ENCODE measurements around the gene CASK.

CASK gene

DNA sequence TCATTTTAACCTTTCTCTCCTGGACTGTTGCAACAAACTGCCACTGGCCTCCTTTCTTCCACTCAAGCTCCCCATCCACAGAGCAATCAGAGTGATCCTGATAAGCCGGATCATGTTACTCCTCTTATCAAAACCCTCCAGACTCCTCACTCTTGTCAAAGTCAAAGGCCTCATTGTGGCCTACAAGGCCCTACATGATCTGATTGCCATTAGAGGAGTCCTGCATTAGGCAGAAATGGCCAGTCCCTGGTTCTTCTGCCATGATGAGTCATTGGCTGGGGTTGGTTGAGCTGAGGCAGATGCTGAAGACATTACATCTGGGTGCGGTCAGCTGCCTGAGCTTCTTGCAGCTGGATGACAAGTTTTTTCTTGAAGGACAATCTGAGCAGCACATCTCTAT lies 32.7 kb upstream of the CASK start:
- in situ Hi-C loops (cut with HindIII; ENCODE audit: low sequenced_read_pairs): no loop called here
- TF ChIP-seq, protein P1, sequence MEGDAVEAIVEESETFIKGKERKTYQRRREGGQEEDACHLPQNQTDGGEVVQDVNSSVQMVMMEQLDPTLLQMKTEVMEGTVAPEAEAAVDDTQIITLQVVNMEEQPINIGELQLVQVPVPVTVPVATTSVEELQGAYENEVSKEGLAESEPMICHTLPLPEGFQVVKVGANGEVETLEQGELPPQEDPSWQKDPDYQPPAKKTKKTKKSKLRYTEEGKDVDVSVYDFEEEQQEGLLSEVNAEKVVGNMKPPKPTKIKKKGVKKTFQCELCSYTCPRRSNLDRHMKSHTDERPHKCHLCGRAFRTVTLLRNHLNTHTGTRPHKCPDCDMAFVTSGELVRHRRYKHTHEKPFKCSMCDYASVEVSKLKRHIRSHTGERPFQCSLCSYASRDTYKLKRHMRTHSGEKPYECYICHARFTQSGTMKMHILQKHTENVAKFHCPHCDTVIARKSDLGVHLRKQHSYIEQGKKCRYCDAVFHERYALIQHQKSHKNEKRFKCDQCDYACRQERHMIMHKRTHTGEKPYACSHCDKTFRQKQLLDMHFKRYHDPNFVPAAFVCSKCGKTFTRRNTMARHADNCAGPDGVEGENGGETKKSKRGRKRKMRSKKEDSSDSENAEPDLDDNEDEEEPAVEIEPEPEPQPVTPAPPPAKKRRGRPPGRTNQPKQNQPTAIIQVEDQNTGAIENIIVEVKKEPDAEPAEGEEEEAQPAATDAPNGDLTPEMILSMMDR (IDR thresholded peaks at IDR 0.05; ENCODE audit: low read depth, low read length, missing control alignments): no peak
- H3K4me3 ChIP-seq (ENCODE audit: low read depth, low read length): no peak overlapping the region
- DNase-seq (ENCODE audit: low read depth): no peak

DNA sequence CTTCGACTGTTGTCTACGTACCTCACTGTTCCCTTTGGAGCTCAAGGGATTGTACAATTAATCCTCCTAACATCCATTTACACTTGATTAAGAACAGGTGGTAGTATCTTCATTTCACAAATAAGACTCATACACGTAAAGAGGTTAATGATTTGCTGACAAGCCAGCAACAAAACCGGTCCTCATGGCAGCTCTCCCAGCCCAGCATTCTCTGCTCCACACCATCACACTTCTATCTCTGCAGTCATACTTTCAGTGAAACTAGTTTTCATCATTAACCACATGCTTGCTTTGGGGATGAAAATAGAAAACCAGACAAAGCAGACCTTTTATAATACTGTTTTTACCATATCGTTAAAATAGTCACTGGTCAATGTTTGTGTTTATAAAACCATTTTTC lies 28.7 kb upstream of the CASK start:
- H3K4me3 ChIP-seq (ENCODE audit: low read depth, low read length): no peak overlapping the region
- TF ChIP-seq, protein P1 (IDR thresholded peaks at IDR 0.05; ENCODE audit: low read depth, low read length, missing control alignments): no peak
- DNase-seq (ENCODE audit: low read depth): no peak
- in situ Hi-C loops (cut with HindIII; ENCODE audit: low sequenced_read_pairs): no loop called here

DNA sequence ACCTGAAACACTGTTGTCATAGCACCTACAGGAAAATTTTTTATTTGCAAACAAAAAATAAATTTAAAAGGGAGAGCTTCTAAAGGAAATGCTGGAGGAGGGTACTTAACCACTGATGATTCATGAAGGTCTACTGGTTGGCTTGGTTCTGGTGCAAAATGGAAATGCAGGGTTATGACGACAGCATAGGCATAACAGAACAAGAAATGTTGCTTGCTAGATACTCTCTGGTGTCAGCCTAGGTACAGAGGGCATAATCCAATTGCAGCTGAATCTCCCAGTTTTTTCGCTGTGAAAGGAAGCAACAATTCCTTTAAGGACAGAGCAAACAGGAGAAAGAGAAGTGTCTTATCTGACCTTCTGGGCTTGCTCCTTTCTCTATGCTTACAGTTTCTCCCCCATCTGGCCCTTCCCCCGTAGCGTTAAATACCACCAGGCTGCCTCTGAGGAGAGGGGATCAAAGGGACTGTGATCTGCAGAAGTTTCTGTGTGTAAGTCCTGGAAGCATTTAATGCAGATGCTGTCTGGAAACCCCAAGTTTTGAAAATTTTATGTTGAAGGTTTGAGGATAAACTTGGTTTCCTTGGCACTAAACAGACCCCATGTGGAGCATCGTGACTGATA lies 23.7 kb upstream of the CASK start:
- DNase-seq (ENCODE audit: low read depth): no peak
- TF ChIP-seq, protein P1 (IDR thresholded peaks at IDR 0.05; ENCODE audit: low read depth, low read length, missing control alignments): no peak
- in situ Hi-C loops (cut with HindIII; ENCODE audit: low sequenced_read_pairs): no loop called here
- H3K4me3 ChIP-seq (ENCODE audit: low read depth, low read length): no peak overlapping the region

DNA sequence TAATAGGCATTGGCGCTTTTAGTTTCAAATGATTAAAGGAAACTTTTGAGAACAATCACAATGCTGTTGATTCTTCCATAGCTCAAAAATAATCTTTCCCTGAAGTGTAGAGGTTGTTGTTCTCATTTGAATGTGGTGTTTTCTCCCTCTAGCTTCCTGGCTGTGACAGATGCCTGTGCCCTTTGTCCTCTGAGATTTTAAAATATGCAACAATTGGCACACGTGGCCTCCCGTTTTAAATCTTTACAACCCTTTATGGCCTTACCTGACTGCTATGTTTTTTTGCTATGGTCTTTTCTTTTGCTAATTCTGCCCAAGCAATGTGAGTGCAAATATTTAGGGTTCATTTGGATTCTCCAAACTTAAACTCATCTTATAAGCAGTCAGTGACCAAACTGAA lies 22.9 kb upstream of the CASK start:
- H3K4me3 ChIP-seq (ENCODE audit: low read depth, low read length): no peak overlapping the region
- DNase-seq (ENCODE audit: low read depth): no peak
- TF ChIP-seq, protein P1 (IDR thresholded peaks at IDR 0.05; ENCODE audit: low read depth, low read length, missing control alignments): no peak
- in situ Hi-C loops (cut with HindIII; ENCODE audit: low sequenced_read_pairs): no loop called here

DNA sequence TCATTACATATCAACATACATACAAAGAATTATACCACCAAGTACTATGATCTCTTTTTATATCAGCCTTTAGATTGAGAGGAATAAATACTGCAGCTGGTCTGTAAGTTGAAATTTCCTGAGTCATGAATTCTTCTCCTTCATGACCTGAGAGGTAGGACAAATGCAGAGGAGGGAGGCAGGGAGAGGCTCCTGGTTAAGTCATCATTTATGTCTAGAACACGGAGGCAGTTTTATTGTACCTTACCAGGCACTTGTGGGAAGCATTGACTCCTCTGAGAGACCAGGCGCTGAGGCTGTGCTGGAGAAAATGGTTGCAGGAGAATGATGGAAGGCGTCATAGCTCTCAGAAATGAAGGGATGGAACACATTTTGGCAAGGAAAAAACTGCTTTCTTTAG lies 12.5 kb upstream of the CASK start:
- no peak overlapping the region for H3K4me3 ChIP-seq (ENCODE audit: low read depth, low read length)
- TF ChIP-seq, protein P1 (IDR thresholded peaks at IDR 0.05; ENCODE audit: low read depth, low read length, missing control alignments): no peak
- no peak for DNase-seq (ENCODE audit: low read depth)
- in situ Hi-C loops (cut with HindIII; ENCODE audit: low sequenced_read_pairs): no loop called here

DNA sequence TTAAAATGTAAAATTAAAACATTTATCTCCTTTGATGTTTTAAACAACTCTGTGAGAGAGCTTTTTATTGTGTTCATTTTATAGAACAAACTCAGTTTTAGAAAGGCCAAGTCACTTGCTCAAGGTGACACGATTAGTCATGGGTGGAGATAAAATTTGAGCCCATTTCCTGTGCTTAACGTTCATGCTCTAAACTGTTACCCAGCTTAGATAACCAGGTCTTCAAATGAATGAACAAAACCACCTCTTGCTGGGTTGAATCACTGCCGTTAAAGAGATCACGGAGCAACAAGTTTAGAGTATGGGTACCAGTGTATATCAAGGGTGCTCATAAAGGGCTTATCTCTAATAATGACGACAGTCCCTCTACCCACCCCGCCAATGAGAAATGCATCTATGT lies 10.2 kb upstream of the CASK start:
- no peak for DNase-seq (ENCODE audit: low read depth)
- H3K4me3 ChIP-seq (ENCODE audit: low read depth, low read length): no peak overlapping the region
- in situ Hi-C loops (cut with HindIII; ENCODE audit: low sequenced_read_pairs): no loop called here
- TF ChIP-seq, protein P1 (IDR thresholded peaks at IDR 0.05; ENCODE audit: low read depth, low read length, missing control alignments): no peak

All from astrocyte of the cerebellum (primary cell).